ENCODE measurements around the gene GCSAML. TPM values are rescaled to one million over a fixed set of nuclear protein-coding genes. Genes with fewer than 3 reads are reported as not detected.

Gene GCSAML
- polyA plus RNA-seq, 3 donors, result 0.16 TPM; not detected in 2

GRCh38 chr1:247528812-247529474 lies 20.0 kb upstream of the GCSAML start:
- Histone ChIP-seq H4K20me1 (ENCODE audit: insufficient read depth, low read length) (no peaks in the 10 kb centered on the region), H3K27ac (ENCODE audit: low read depth in 1 of 2, low read length in 2 of 2) (no peak overlapping the region), H2AFZ (ENCODE audit: insufficient read depth, low read depth, low read length, poor library complexity, severe bottlenecking) (no peak overlapping the region), H3K79me2 (ENCODE audit: insufficient read depth, low read length) (no peaks in the 10 kb centered on the region), H3K9ac (ENCODE audit: insufficient read depth, low read length, poor library complexity, severe bottlenecking) (no peak overlapping the region), H3K4me1 (ENCODE audit: control insufficient read depth in 1 of 2, insufficient read depth in 2 of 2, low read length in 2 of 2) (peaks cover 9 to 12% of the 10 kb centered on the region in 2 donors), H3K4me3 (replicated peaks in 1 of 3; ENCODE audit: low read depth in 2 of 3, low read length in 3 of 3) (no peak overlapping the region), H3K4me2 (replicated peaks; ENCODE audit: extremely low read depth, low read length, poor library complexity, severe bottlenecking) (no peak overlapping the region), H3K27me3 (ENCODE audit: control insufficient read depth in 2 of 2, insufficient read depth in 2 of 2, low read length in 2 of 2) (no peaks in the 10 kb centered on the region), H3K36me3 (replicated peaks in 1 of 2; ENCODE audit: control insufficient read depth in 1 of 2, insufficient read depth in 2 of 2, low read length in 2 of 2) (no peaks in the 10 kb centered on the region), H3K9me3 (replicated peaks in 1 of 2; ENCODE audit: control insufficient read depth in 1 of 2, insufficient read depth in 1 of 2, low read length in 2 of 2) (no peaks in the 10 kb centered on the region)
- intact Hi-C loops (cut with micrococcal nuclease), result no loop called here
- H3K9me3 Mint-ChIP-seq, result peaks cover 0 to 2% (median 0%) of the 10 kb centered on the region in 7 donors
- no peaks in the 10 kb centered on the region for H3K36me3 Mint-ChIP-seq
- H3K27ac Mint-ChIP-seq, result no peak overlapping the region
- peaks cover 9% of the 10 kb centered on the region for H3K4me1 Mint-ChIP-seq
- H3K27me3 Mint-ChIP-seq (ENCODE audit: low read depth in 3 of 3), result peaks cover 1 to 4% (median 4%) of the 10 kb centered on the region in 3 donors
- DNase-seq, result no peak
- no peak for TF ChIP-seq CTCF (IDR thresholded peaks at IDR 0.05)
- no peak overlapping the region for H3K4me3 Mint-ChIP-seq
- no CpG with 5 or more reads among the region's 2 CpGs for WGBS (ENCODE audit: insufficient coverage)

- peaks cover 9% of the 10 kb centered on the region for H3K4me1 Mint-ChIP-seq
- H3K27ac ChIP-seq (ENCODE audit: low read depth in 1 of 2, low read length in 2 of 2), result no peak overlapping the region
- peaks cover 0 to 4% (median 0%) of the 10 kb centered on the region in 3 donors for H3K27me3 Mint-ChIP-seq (ENCODE audit: low read depth in 3 of 3)
- no peaks in the 10 kb centered on the region for H3K36me3 Mint-ChIP-seq
- no peaks in the 10 kb centered on the region for H3K27me3 ChIP-seq (ENCODE audit: control insufficient read depth in 2 of 2, insufficient read depth in 2 of 2, low read length in 2 of 2)
- intact Hi-C loops (cut with micrococcal nuclease), result no loop called here
- H3K27ac Mint-ChIP-seq, result peak overlapping the region in 5 of 7 donors; percentile 5 to 73 (median 52)
- DNase-seq, result peak; percentile 24 to 49 (median 45)
- no peak overlapping the region for H2AFZ ChIP-seq (ENCODE audit: insufficient read depth, low read depth, low read length, poor library complexity, severe bottlenecking)
- H3K36me3 ChIP-seq (replicated peaks in 1 of 2; ENCODE audit: control insufficient read depth in 1 of 2, insufficient read depth in 2 of 2, low read length in 2 of 2), result no peaks in the 10 kb centered on the region
- H3K4me2 ChIP-seq (replicated peaks; ENCODE audit: extremely low read depth, low read length, poor library complexity, severe bottlenecking), result peak overlapping the region; percentile 11
- H4K20me1 ChIP-seq (ENCODE audit: insufficient read depth, low read length), result no peaks in the 10 kb centered on the region
- H3K4me3 Mint-ChIP-seq, result no peak overlapping the region
- H3K9ac ChIP-seq (ENCODE audit: insufficient read depth, low read length, poor library complexity, severe bottlenecking), result no peak overlapping the region
- H3K9me3 Mint-ChIP-seq, result peaks cover 0 to 2% (median 0%) of the 10 kb centered on the region in 7 donors
- WGBS (ENCODE audit: insufficient coverage), result no CpG with 5 or more reads among the region's 1 CpG
- H3K79me2 ChIP-seq (ENCODE audit: insufficient read depth, low read length), result no peaks in the 10 kb centered on the region
- no peaks in the 10 kb centered on the region for H3K9me3 ChIP-seq (replicated peaks in 1 of 2; ENCODE audit: control insufficient read depth in 1 of 2, insufficient read depth in 1 of 2, low read length in 2 of 2)
- TF ChIP-seq CTCF (IDR thresholded peaks at IDR 0.05), result no peak
- peaks cover 9 to 12% of the 10 kb centered on the region in 2 donors for H3K4me1 ChIP-seq (ENCODE audit: control insufficient read depth in 1 of 2, insufficient read depth in 2 of 2, low read length in 2 of 2)
- no peak overlapping the region for H3K4me3 ChIP-seq (replicated peaks in 1 of 3; ENCODE audit: low read depth in 2 of 3, low read length in 3 of 3)
These were observed 19.1 kb upstream of the GCSAML start for GRCh38 chr1:247529771-247530355.
